Mucosa of descending colon (tissue), 3 donors: ENCODE data around the gene NSUN6. TPM values are rescaled to one million over a fixed set of nuclear protein-coding genes. Genes with fewer than 3 reads are reported as not detected.
A peak's percentile ranks its signal among the peaks of the same experiment; 100 is the strongest.
"Not testable (repeated sequence)": the region's sequence is repeated elsewhere in the genome, so short reads cannot be mapped to it uniquely, and the experiment has no call there.

Source experiments
- ATAC-seq: fragments of 200-7000 bp; cut with Tn5 transposase; one replicate; pipeline ENCODE4 v1.9.1; 2020; ENCODE audit warnings: mild to moderate bottlenecking, moderate library complexity
- DNase-seq, 3 donors: peaks; one replicate each; pipeline ENCODE4 v3.0.0-alpha.2; 2020
- H3K36me3 ChIP-seq: fragments of 200-600 bp; one replicate; pipeline ENCODE4 v1.8.0; 2021; ENCODE audit warnings: low read depth, mild to moderate bottlenecking
- H3K4me1 ChIP-seq: fragments of 200-600 bp; one replicate; pipeline ENCODE4 v1.8.0; 2021; ENCODE audit warnings: low read depth, mild to moderate bottlenecking
- H3K4me3 ChIP-seq: fragments of 200-600 bp; one replicate; pipeline ENCODE4 v1.8.0; 2021; ENCODE audit warnings: mild to moderate bottlenecking
- H3K9me3 ChIP-seq: fragments of 200-600 bp; one replicate; pipeline ENCODE4 v1.8.0; 2021; ENCODE audit warnings: mild to moderate bottlenecking
- intact Hi-C, 2 donors: fragments of 100-400 bp; cut with DNase I in 1 of 2; cut with micrococcal nuclease in 1 of 2; formaldehyde crosslinking; loops; one replicate each; pipeline versions ENCODE4 v1.11.0 to v1.11.1; 2022; cut with DNase I, micrococcal nuclease
- total RNA-seq, 3 donors: library from RNA; stranded (reverse); fragmentation: NEBNext Ultra II Directional in 2 of 3; extraction: Animal tissue kit (Norgen Biotek cat#: 25700) in 2 of 3; gene quantifications; one replicate each; pipeline versions ENCODE4 v1.2.1 to v1.2.4, GENCODE V29; 2021 to 2023
- TF ChIP-seq, protein P1 (sequence below): fragments of 200-600 bp; IDR thresholded peaks from one replicate; pipeline ENCODE4 v1.8.0; 2022; ENCODE audit warnings: antibody characterized with exemption, mild to moderate bottlenecking
- donor health status: DM: no; HTN: no; CAD: no; lungs with moderate emphysema.
- donor health status: DM: no; HTN: no; CAD: no.
- donor health status: DM: no; HTN: yes; CAD: no.

NSUN6 gene
- total RNA-seq, 3 donors from 2014 or later, result 10.2 to 21.1 (median 13.6) TPM

- Histone ChIP-seq H3K36me3 (no peaks in the 10 kb centered on the region), H3K4me3 (no peak overlapping the region), H3K9me3 (no peaks in the 10 kb centered on the region), H3K4me1 (peaks cover 9% of the 10 kb centered on the region)
- TF ChIP-seq, protein P1, sequence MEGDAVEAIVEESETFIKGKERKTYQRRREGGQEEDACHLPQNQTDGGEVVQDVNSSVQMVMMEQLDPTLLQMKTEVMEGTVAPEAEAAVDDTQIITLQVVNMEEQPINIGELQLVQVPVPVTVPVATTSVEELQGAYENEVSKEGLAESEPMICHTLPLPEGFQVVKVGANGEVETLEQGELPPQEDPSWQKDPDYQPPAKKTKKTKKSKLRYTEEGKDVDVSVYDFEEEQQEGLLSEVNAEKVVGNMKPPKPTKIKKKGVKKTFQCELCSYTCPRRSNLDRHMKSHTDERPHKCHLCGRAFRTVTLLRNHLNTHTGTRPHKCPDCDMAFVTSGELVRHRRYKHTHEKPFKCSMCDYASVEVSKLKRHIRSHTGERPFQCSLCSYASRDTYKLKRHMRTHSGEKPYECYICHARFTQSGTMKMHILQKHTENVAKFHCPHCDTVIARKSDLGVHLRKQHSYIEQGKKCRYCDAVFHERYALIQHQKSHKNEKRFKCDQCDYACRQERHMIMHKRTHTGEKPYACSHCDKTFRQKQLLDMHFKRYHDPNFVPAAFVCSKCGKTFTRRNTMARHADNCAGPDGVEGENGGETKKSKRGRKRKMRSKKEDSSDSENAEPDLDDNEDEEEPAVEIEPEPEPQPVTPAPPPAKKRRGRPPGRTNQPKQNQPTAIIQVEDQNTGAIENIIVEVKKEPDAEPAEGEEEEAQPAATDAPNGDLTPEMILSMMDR, result no peak
- intact Hi-C loops, result no loop called here
- ATAC-seq, result no peak
- DNase-seq, result no peak
These were observed 3.4 kb downstream of the NSUN6 start for GRCh38 chr10:18647945-18648344.

GRCh38 chr10:18647151-18647550 is 4.2 kb downstream of the NSUN6 start:
- no peaks in the 10 kb centered on the region for H3K36me3 ChIP-seq
- peaks cover 9% of the 10 kb centered on the region for H3K4me1 ChIP-seq
- no peak overlapping the region for H3K4me3 ChIP-seq
- DNase-seq (no peak), ATAC-seq (no peak)
- intact Hi-C loops, result no loop called here
- TF ChIP-seq, protein P1, result no peak
- no peaks in the 10 kb centered on the region for H3K9me3 ChIP-seq

- H3K4me1 ChIP-seq, result not testable (repeated sequence)
These were observed 11.7 kb downstream of the NSUN6 start for GRCh38 chr10:18639719-18640118.

GRCh38 chr10:18637400-18637799 is 14.0 kb downstream of the NSUN6 start:
- DNase-seq, H3K36me3 ChIP-seq, H3K4me1 ChIP-seq, intact Hi-C loops, H3K4me3 ChIP-seq, H3K9me3 ChIP-seq: not testable (repeated sequence)
- peak; percentile 65 for ATAC-seq

More at GRCh38 chr10:18639719-18640118, 11.7 kb downstream of the NSUN6 start:
- ATAC-seq, H3K9me3 ChIP-seq, H3K36me3 ChIP-seq, H3K4me3 ChIP-seq, intact Hi-C loops, DNase-seq: not testable (repeated sequence)

DNA sequence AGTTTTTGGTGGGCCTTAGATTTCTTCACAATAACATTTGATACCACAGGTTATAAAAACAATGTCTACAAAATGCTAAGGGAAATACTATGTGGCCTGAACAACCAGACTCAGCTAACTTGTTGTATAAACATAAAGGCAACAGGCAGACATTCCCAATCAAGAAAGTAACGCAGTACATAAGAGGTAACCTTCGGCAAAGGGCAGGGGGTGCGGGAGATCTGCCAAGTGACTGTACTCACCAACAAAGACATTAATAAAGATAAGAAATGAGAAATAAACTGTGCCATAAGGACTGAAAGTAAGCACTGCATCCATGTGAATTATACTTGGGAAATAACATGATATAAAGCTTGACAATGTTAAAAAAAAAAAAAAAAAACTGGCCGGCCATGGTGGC is 15.4 kb downstream of the NSUN6 start:
- Histone ChIP-seq H3K9me3 (no peaks in the 10 kb centered on the region), H3K36me3 (no peaks in the 10 kb centered on the region), H3K4me3 (no peak overlapping the region), H3K4me1 (peaks cover 7% of the 10 kb centered on the region)
- no peak for DNase-seq
- TF ChIP-seq, protein P1, result no peak
- intact Hi-C loops, result no loop called here
- ATAC-seq, result no peak

- H3K9me3 ChIP-seq, H3K36me3 ChIP-seq, H3K4me3 ChIP-seq, H3K4me1 ChIP-seq, DNase-seq, ATAC-seq, intact Hi-C loops: not testable (repeated sequence)
These were observed 18.9 kb downstream of the NSUN6 start for GRCh38 chr10:18632500-18632899.

DNA sequence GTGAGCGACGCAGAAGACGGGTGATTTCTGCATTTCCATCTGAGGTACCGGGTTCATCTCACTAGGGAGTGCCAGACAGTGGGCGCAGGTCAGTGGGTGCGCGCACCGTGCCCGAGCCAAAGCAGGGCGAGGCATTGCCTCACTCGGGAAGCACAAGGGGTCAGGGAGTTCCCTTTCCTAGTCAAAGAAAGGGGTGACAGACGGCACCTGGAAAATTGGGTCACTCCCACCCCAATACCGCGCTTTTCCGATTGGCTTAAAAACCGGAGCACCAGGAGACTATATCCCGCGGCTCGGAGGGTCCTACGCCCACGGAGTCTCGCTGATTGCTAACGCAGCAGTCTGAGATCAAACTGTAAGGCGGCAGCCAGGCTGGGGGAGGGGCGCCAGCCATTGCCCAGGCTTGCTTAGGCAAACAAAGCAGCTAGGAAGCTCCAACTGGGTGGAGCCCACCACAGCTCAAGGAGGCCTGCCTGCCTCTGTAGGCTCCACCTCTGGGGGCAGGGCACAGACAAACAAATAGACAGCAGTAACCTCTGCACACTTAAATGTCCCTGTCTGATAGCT is 23.9 kb downstream of the NSUN6 start:
- not testable (repeated sequence) for ATAC-seq

DNA sequence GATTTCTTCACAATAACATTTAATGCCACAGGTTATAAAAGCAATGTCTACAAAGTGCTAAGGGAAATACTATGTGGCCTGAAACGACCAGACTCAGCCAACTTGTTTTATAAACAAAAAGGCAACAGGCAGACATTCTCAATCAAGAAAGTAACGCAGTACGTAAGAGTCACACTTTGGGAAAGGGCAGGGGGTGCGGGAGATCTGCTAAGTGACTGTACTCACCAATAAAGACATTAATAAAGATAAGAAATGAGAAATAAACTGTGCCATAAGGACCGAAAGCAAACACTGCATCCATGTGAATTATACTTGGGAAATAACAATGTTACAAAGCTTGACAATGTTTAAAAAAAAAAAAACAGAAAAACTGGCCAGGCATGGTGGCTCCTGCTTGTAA is 25.5 kb downstream of the NSUN6 start:
- H3K4me3 ChIP-seq, result no peak overlapping the region
- H3K4me1 ChIP-seq, result no peaks in the 10 kb centered on the region
- DNase-seq (no peak), ATAC-seq (peak; percentile 65)
- H3K9me3 ChIP-seq, result no peaks in the 10 kb centered on the region
- H3K36me3 ChIP-seq, result no peaks in the 10 kb centered on the region
- intact Hi-C loops, result no loop called here
- TF ChIP-seq, protein P1, result no peak

More for the DNA sequence above, 23.9 kb downstream of the NSUN6 start:
- H3K4me3 ChIP-seq, H3K4me1 ChIP-seq, H3K9me3 ChIP-seq, intact Hi-C loops, H3K36me3 ChIP-seq: not testable (repeated sequence)
- DNase-seq, result peak; percentile 89 to 95 (median 91)

DNA sequence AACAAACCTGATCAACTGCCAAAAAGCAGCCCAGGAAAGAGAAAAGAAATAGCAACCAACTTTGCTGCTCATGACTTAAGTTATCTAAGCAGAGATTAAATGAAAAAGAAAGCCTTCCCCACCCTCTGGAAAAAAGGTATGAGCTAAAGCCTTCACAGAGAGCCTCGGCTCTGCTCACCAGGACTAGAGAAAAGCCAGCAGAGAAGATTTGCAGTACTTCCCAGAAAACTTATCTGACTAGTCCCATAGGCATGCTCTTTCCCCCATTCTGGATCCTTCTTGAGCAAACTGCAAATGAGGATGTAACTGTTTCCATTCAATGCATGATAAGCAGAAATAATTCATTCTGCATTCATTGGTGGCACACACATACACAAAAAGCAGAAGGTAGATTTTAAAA is 27.7 kb downstream of the NSUN6 start:
- intact Hi-C loops, H3K36me3 ChIP-seq, H3K9me3 ChIP-seq, ATAC-seq, H3K4me1 ChIP-seq, H3K4me3 ChIP-seq, DNase-seq: not testable (repeated sequence)
